ENCODE measurements around the gene CD40.
A peak's percentile ranks its signal among the peaks of the same experiment; 100 is the strongest.

Gene CD40

DNA sequence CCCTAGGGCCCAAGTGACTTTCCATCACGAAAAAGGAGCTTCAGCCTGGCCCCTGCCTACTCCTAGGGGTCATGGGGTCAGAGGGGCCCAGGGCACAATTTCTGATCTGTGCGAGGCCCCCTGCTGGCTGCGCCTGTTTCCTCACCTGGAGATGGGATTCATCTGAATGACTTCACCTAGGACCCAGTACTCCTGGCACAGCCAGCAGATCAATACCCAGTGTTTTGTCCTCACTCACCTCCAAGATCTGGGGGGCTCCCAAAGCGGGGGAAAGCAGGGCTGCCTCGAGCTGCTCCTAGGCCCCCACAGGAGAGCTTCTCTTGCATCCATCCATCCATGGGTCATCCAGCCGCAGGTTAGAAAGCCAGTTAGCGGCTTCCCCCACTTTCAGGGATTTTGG is 33.8 kb downstream of the CD40 start:
- DNase-seq = no peak

DNA sequence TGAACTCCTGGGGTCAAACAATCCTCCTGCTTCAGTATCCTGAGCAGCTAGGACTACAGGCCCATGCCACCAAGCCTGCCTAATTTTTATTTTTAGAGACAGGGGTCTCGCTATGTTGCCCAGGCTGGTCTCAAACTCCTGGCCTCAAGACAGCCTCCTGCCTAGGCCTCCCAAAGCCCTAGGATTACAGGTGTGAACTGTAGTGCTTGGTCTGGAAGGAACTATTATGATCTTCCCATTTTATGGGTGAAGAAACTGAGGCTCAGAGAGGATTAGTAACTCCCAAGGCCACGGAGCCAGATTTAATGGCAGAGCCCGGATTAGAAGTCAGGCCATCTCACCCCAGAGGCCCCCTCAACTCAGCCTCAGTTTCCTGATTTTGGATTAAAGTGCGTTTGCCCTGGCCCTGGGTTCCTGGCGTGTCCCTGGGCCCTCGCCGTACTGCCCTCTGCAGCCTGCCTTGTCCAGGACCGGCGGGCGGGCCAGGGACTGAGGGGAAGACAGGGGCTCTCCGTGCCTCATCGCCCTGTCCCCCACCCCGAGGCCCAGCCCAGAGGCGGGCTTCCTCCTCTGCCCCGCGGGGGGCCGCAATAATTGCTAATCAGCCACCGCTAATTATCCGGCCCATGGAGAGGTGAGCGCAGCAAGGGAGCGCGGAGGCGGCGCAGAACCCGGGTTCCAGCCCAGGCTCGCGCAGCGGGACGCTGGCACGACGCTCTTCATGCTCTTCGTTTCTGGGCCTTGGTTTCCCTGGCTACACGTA is 34.9 kb downstream of the CD40 start:
- no peak for DNase-seq

DNA sequence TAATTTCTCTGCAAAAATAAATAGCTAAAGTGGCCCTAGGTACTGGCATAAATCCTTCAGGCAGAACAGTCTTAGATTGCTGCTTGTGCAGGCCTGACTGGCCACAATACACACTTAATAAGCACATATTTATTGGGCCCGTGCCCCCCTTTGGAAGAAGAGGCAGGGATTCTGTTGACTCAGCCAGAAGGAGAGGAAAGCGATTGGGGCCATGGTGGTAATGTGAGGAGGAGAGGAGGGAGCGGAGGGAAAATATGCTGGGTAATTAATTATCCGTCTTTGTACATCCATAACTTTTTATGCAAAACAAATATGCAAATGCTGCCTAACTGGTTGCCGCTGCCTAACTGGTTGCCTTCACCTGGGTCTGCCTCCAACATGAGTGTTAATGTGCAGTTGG is 36.2 kb downstream of the CD40 start:
- no peak for DNase-seq

DNA sequence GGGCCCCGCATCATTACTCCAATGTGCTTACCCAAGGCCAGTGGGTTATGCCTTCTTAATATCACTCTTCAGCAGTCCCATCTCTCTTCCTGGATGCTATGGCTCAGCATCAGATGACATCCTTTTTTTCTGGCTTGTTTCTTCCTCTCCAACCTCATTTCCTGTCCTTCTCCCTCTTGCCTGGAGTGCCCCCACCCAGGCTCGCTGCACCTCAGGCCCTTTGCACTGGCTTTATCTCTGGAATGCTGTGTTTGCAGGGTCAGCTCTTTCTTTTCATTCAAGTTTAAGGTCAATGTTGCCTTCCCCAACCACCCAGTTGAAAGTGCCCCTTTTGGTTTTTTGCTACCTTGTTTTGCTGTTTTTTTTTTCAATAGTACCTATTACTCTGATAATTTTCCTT is 36.7 kb downstream of the CD40 start:
- DNase-seq = no peak

DNA sequence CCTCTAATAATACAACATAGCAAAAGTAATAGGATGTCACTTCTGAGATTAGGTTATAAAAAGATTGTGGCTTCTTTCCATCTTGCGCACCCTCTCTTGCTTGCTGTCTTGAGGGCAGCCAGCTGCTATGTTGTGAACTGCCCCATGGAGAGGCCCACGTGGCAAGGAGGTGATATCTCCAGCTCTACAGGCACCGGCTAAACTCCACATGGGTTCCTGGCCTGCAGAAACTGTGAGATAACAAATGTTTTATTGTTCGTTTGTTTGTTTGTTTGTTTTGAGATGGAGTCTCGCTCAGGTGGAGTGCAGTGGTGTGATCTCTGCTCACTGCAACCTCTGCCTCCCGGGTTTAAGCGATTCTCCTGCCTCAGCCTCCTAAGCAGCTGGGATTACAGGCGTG is 38.0 kb downstream of the CD40 start:
- DNase-seq = no peak

DNA sequence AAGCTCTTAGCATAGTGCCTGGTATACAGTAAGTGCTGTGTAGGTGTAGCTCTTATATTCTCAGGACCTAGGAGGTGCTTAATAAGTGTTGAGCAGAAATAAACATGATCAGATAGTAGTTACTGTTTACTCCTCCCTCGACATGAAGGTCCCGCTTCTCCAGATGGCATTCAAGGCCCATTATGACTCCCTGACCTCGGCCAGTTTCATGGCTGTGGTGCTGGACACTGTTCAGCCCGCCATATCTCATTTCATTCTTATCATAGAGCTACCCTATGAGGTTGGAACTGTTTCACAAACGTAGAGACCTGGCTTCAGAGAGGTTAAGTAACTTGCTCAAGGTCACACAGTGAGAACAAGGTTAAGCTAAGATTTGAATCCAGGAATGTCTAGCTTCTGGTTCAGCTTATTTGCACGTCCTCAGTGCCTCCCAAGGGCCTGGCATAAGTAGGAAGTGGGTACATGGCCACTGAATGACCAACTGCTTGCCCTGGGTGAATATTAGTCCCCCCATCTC is 39.0 kb downstream of the CD40 start:
- no peak for DNase-seq

DNA sequence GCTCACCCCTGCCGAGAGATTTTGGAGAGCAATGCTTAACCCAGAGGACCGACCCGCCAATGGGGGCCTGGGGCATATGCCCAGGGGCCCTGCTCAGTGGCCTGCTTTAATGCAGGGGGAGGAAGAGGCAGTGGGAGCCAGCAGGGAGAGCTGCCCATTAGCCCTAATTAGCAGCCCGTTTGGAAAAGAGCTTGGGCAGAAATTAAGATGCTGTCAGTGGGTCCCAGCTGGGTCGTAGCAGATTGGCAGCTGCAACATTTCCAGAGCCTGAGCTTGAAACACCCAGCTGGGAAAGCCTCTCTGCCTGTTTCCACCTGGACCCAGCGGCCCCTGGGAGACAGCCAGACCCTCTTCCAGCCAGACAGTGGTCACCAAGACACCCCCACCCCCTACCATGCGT is 39.5 kb downstream of the CD40 start:
- no peak for DNase-seq

DNA sequence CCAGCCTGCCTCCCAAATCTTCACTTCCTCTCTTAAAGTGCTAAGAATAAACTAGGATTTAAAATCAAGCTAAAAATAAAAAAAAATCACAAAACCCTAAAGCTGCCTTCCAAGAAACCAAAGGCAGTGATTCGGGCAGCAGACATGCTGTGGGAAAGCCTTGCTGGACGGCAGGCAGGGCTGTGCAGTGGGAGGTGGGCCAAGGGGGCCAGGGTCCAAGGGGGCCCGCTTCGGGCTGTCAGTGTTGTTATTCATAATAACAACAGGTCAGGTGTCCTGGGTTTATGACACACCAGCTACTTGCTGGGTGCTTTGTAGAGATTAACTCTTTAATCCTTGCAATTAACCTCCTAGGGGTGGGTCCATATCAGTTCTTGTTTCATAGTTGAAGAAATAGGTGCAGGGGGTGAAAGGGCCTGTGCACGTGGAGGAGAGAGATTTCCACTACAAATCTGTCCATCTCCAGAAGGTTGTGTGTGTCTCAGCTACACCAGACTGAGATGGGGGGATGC is 40.4 kb downstream of the CD40 start:
- no peak for DNase-seq

DNA sequence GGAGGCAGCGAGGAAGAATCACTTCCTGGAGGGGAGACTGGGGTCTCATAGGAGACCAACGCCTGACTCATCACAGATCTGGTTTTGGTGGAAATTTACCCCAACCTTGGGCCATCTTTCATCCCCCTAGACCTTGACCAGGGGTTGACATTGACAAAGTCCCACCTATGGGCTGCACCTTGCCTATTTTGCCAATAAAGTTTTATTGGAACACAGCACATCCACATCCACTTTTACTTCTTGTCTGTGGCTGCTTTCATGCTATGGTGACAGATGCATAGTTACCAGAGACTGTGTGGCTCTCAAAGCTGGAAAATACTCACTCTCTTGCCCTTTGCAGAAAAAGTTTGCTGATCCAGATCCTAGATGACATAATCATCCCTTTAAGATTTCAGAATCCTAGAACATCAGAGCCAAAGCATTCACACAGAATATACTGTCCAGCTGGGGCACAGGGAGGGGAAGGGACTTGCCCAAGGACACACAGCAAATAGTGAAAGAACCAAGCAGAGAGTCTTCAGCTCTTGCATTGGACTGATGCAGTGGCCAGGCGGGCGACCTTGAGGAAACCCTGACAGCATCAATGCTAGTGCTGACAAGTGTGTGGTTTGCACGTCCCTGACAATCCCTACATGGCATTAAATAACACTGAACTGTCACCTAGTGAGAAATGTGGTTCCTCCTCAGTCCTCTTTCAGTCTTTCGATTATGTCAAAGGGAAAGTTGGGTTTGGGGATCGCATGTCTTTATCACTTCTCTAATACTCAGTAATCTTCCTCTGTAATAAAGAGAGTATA is 41.2 kb downstream of the CD40 start:
- DNase-seq = no peak

DNA sequence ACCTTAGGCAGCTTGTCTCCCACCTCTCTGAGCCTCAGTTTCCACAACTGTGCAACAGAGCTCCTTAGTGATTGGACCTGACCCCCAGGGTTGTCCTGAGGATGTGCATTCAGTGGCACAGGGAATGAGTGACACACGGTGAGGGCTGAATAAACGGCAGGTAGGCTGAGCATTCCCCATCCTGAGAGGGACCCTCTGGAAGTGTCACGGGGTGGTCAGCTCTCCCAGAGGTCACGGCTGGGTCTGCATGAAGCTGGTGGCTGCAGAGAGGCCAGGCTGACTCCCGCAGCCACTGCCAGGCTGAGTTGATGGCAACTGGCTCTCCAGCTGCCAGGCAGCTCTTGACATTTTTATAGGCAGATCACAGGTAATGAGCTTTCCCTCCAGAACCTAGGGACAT is 42.5 kb downstream of the CD40 start:
- DNase-seq = no peak

DNA sequence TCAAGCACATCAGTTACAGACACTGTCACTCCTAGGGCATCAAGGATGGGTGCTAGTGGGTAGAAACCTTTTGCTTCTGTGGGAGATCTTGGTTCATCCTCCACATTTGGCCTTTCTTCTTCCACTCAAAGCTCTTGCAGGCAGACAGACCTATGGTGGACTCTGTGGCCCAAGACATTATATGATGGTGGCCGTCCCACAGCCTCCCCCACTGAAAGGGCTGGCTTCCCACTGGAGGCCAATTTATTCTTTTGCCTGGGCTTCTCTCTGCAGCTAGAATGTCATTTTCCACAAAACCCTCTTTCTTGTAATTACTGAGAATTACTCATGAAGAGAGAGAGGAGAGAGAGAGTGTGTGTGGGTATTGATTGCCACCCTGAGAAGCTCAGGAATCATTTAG is 43.8 kb downstream of the CD40 start:
- no peak for DNase-seq

DNA sequence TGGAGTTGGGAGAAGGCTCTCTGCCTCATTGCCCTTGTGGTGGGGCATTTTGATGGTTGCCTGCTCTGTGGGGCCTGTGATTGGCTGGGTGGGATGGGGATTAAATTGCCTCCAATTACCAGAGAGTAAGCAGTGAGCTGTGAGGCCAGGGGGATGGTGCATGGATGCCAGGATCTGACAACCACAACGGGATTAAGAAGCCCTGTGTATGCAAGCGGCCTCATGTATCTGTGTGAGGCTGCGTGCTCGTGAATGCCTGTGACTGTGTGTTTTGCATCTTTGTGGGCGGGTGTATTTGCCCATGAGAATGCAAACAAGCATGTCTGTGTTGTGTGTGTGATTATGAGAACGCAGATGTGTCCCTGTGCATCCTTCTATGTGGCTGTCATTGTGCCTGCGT is 46.1 kb downstream of the CD40 start:
- no peak for DNase-seq

DNA sequence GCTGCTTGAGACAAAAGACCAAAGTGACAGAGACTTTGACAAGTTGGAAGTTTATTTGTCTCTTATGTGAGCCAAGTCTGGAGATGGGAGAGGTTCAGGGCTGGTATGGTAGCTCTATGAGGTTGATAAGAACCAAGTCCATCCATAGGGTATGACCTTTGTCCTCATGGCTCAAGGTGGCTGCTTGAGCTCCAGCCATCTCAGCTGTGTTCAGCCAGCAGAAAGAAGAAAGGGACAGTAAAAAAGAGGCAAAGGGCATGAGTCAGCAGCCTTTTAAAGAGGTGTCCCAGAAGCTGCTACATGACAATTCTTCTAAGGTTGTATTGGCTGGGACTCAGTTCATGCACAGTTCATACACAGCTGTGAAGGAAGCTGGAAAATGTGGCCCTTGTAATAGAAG is 49.0 kb downstream of the CD40 start:
- DNase-seq = no peak

DNA sequence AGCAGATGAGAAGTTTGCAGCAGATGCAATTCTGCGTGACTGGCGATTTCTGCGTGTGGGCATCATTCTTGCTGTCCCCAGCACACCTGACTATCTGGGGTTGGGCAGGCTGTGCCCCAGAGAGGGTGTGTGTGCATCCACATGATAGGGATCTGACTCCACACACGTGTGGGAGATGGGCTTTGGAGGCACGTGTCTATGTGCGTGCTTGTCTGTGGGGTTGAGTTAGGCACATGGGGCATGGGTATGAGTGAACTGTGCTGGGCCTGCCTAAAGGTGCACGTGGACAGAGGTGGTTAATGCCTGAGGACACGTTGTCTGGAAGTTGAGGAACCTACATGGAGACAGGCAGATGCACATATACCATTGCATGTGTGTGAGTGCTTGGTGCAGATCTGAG is 50.3 kb downstream of the CD40 start:
- no peak for DNase-seq

DNA sequence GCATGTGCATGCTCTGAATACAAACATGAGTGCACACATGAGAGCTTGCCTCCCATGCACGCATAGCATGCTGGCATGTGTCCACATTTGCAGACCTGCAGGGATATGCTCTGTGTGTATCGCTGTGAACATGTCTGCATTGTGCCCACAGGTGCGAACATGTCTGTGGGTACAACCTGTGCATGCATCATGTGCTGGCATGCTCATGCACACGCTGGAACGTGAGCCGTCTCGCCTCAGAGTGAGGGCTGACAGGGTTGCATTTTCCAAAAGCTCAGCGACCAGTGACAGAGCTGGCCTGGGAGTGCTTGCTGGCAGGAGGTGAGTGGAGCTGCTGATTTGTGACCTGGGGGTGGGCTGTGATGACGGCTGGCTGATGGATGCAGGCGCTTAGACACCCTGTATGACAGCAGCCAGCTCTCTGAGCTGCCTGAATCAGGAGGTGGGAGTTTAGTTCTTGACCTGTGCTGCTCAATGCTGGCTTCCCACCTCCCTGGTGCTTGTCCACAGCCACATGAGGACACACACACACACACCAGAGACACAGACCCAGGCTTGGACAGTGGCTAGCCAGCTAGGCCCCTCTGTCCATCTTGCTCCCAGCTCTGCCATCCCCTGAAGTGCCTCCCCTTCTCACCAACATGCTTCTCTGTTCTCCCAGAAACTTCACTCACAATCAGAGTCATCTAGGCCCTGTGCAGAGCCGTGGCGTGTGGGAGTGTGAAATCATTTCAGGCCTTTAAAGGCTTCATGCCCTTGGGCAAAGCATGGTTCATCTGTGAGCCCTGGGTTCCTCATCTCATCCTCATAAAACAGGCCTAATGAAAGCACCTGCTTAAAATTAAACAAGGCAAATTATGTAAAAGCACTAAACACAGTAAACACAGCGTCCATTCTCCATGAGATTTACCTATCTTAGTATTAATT is 51.4 kb downstream of the CD40 start:
- DNase-seq = no peak

DNA sequence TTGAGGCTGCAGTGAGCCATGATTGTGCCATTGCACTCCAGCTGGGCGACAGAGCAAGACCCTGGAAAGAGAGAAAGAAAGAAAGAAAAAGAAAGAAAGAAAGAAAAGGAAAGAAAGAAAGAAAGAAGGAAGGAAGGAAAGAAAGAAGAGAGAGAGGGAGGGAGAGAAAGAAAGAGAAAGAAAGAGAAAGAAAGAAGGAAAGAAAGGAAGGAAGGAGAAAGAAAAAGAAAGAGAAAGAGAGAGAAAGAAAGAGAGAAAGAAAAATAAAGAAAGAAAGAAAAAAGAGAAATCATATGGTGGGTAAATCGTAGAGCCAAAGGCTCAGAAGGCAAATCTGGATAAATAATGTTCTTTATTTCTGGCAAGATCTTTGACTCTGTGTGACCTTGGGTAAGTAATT is 53.4 kb downstream of the CD40 start:
- no peak for DNase-seq

DNA sequence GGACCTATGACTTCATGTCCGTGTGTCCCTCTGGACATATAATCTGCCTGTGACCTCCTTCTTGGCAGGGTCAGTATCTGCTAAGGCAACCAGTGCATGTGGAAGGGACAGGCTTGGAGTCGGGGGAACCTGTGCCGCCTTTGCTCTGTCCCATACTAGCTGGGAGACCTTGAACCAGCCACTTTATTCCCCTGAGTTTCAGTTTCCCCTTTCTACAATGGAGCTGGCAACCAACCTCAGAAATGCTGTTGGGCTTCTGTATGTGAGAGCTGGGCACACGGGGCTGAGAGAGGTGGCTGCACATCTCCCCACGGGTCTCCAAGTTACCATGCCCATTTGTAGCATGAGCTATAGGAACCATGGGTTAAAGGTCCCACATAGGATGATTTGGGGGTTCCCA is 53.8 kb downstream of the CD40 start:
- no peak for DNase-seq

DNA sequence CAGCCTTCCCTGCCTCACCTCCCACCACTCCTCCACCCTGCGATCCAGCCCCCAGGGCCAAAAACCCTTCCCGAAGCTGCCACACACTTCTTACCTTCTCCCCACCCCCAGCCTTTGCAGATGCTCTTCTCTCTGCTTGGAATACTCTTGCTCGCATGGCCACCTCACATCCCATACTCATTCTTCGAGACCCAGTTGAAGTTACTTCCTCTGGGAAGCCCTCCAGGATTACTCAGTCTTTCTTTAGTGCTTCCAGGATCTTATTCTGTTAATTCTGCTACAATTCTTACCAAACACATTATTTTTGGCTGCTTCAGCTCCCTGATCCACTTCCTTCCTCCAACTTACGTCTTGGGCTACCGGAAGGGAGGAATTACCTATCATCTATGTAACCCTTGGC is 54.3 kb downstream of the CD40 start:
- no peak for DNase-seq

DNA sequence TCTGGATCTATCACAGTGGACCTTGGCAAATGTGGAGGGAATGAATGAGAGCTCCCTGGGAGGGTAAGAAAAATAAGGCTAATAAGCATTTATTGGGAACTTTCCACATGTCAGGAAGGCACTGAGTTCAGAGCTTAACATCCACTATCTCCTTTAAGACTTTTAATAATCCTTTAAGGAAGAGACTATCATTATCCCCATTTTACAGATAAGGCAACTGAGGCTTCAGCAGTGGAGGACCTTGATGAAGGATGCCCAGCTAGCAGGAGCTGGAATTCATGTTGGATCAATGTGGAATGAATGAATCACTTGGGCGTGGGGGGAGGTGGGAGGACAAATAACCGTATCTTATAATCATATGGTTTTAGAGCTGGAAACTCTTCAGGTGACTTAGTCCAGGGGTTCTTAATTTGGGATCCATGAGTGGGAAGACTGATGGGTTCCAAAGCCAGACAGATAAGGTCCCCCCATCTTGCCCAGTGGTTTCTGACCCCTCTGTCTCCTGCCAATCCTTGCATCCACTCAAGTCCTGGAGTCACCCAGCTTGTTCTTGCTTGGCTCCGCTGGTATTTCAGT is 54.9 kb downstream of the CD40 start:
- DNase-seq = no peak

DNA sequence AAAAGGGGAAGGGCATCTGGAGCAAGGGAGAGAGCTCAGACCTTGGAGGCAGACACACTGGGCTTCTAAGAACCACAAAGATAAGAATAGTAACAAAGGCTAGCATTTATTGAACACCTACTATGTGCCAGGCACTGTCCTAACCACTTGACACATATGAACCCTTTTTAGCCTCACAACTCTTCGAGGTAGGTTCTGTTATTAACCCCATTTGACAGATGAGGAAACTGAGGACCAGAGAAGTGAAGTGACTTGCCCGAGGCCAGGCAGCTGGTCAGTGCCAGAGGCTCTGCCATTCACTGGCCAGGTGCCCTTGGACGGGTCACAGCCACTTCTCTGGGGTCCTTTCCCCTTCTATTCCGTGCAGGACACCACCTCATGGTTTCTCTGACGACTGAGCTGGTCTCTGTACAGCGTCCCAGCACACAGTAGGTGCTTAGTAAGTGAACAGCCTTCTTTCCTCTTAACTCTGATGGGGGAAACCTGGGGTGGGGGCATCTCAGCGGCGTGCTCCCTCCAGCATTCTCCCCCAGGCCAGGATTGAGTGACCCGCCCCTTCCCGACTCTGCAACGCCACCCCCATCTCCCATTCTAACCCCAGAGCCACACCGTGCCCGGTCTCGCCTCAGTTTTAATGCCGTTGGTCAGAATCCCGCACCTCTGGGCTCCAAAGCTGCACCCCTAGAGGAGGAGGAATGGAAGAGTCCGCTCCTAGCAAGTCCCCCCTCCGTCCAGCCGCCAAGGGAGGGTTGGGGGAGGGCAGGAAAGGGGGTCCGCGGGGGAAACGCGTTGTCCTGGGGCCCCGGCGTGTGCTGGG is 55.7 kb downstream of the CD40 start:
- DNase-seq = no peak

DNA sequence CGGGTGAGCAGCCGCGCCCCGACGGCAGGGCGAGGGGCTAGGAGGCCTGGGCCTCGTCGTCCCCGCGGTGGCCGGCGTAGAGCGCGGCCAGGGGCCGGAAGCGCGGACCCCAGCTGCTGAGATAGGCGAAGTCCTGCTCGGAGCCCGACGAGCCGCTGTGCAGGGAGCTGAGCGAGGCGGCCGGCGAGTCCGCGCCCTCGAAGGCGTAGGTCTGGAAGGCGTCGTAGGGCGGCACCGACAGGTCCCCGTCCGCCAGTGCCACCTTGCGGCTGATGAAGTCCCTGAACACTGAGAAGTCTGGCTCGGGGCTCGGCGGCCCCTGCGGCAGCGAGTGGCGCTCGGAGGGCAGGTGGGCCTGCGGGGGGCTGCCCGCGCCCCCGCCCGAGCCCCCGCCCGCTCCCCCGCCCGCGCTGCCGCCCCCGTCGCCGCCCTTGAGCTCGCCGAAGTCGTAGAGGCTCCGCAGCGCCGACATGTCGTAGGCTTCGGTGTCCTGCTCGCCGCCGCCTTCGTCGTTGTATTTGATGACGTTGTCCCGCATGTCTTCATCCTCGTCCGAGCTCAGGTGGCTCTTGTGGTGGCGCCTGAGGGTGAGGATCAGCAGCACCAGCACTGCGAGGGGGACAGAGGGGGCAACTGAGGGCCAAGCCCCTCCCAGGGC is 56.5 kb downstream of the CD40 start:
- DNase-seq = peak; percentile 80

All from activated naive CD4-positive, alpha-beta T cell treated with anti-CD3 and anti-CD28 coated beads, Interleukin-2, amount 50 U/mL, for 16 hours (primary cell).